Measurements from ENCODE around the gene MRPL16.

MRPL16 gene

GRCh38 chr11:59756845-59757244 is 53.7 kb downstream of the MRPL16 start:
- peak; percentile 46 to 57 for DNase-seq
- Histone ChIP-seq H3K9ac (ENCODE audit: low read length) (no peak overlapping the region), H3K27me3 (ENCODE audit: insufficient read depth, low read length) (no peaks in the 10 kb centered on the region), H3K4ac (ENCODE audit: low read depth, low read length) (peak overlapping the region; percentile 68), H4K91ac (ENCODE audit: low read depth, low read length) (no peak overlapping the region), H3K4me2 (ENCODE audit: low read length) (peak overlapping the region; percentile 89), H2AK5ac (ENCODE audit: low read length) (no peak overlapping the region), H3K4me1 (ENCODE audit: control insufficient read depth in 1 of 2, insufficient read depth in 2 of 2, low read length in 2 of 2) (peaks cover 6 to 23% of the 10 kb centered on the region in 2 experiments), H3K79me2 (ENCODE audit: control insufficient read depth, insufficient read depth, low read length, poor library complexity) (peaks cover 23% of the 10 kb centered on the region), H3K36me3 (ENCODE audit: control insufficient read depth in 1 of 2, insufficient read depth in 2 of 2, low read length in 2 of 2) (peaks cover 2 to 7% of the 10 kb centered on the region in 2 experiments), H2BK120ac (ENCODE audit: insufficient read depth, low read length, poor library complexity) (no peak overlapping the region), H3K9me3 (ENCODE audit: insufficient read depth, low read depth, low read length) (no peaks in the 10 kb centered on the region), H3K4me3 (ENCODE audit: low read depth, low read length) (no peak overlapping the region), H2AFZ (ENCODE audit: insufficient read depth, low read length, poor library complexity) (no peak overlapping the region), H2BK12ac (ENCODE audit: low read length) (no peak overlapping the region), H4K12ac (ENCODE audit: low read depth, low read length) (no peak overlapping the region), H4K8ac (ENCODE audit: low read depth, low read length) (no peak overlapping the region), H2BK5ac (ENCODE audit: low read depth, low read length, poor library complexity) (peak overlapping the region; percentile 38), H3K14ac (ENCODE audit: low read length) (no peak overlapping the region), H3K27ac (ENCODE audit: low read depth, low read length) (peak overlapping the region; percentile 18), H3K18ac (ENCODE audit: low read length) (peak overlapping the region; percentile 26), H3K79me1 (ENCODE audit: low read length) (peaks cover 11% of the 10 kb centered on the region), H3K23ac (ENCODE audit: low read length) (no peak overlapping the region)
- WGBS (ENCODE audit: extremely low coverage, insufficient coverage, insufficient read length): no CpG with 5 or more reads among the region's 4 CpGs

- H3K27ac ChIP-seq (ENCODE audit: low read depth, low read length): no peak overlapping the region
- peak overlapping the region; percentile 89 for H3K4me2 ChIP-seq (ENCODE audit: low read length)
- no peak overlapping the region for H2BK120ac ChIP-seq (ENCODE audit: insufficient read depth, low read length, poor library complexity)
- H3K36me3 ChIP-seq (ENCODE audit: control insufficient read depth in 1 of 2, insufficient read depth in 2 of 2, low read length in 2 of 2): peaks cover 2 to 7% of the 10 kb centered on the region in 2 experiments
- H3K4me1 ChIP-seq (ENCODE audit: control insufficient read depth in 1 of 2, insufficient read depth in 2 of 2, low read length in 2 of 2): peaks cover 6 to 23% of the 10 kb centered on the region in 2 experiments
- H2AK5ac ChIP-seq (ENCODE audit: low read length): no peak overlapping the region
- H3K9ac ChIP-seq (ENCODE audit: low read length): no peak overlapping the region
- no peak overlapping the region for H3K14ac ChIP-seq (ENCODE audit: low read length)
- WGBS (ENCODE audit: extremely low coverage, insufficient coverage, insufficient read length): no CpG with 5 or more reads among the region's 3 CpGs
- no peak overlapping the region for H2AFZ ChIP-seq (ENCODE audit: insufficient read depth, low read length, poor library complexity)
- H3K4me3 ChIP-seq (ENCODE audit: low read depth, low read length): no peak overlapping the region
- H3K9me3 ChIP-seq (ENCODE audit: insufficient read depth, low read depth, low read length): no peaks in the 10 kb centered on the region
- H3K18ac ChIP-seq (ENCODE audit: low read length): no peak overlapping the region
- no peak overlapping the region for H4K8ac ChIP-seq (ENCODE audit: low read depth, low read length)
- no peak overlapping the region for H3K23ac ChIP-seq (ENCODE audit: low read length)
- peaks cover 23% of the 10 kb centered on the region for H3K79me2 ChIP-seq (ENCODE audit: control insufficient read depth, insufficient read depth, low read length, poor library complexity)
- no peak overlapping the region for H2BK5ac ChIP-seq (ENCODE audit: low read depth, low read length, poor library complexity)
- H4K12ac ChIP-seq (ENCODE audit: low read depth, low read length): no peak overlapping the region
- peak overlapping the region; percentile 25 for H3K4ac ChIP-seq (ENCODE audit: low read depth, low read length)
- no peaks in the 10 kb centered on the region for H3K27me3 ChIP-seq (ENCODE audit: insufficient read depth, low read length)
- no peak for DNase-seq
- peaks cover 11% of the 10 kb centered on the region for H3K79me1 ChIP-seq (ENCODE audit: low read length)
- no peak overlapping the region for H4K91ac ChIP-seq (ENCODE audit: low read depth, low read length)
- H2BK12ac ChIP-seq (ENCODE audit: low read length): no peak overlapping the region
Measured at GRCh38 chr11:59756558-59756840, 54.1 kb downstream of the MRPL16 start.
